CD4-positive, alpha-beta T cell (primary cell): ENCODE data around the gene CNNM2. TPM values are rescaled to one million over a fixed set of nuclear protein-coding genes. Genes with fewer than 3 reads are reported as not detected.

ENCODE experiments used
- ATAC-seq: fragments of 200-7000 bp; cut with Tn5 transposase; one replicate; pipeline ENCODE4 v1.10.0; 2022; ENCODE audit warnings: mild to moderate bottlenecking; ENCODE audit not compliant: poor library complexity
- CTCF ChIA-PET: fragments of 350-600 bp; sonication (Branson Sonifier 250); formaldehyde crosslinking; loops from one replicate; lab custom pipeline; 2021; ENCODE audit warnings: antibody characterized with exemption, inconsistent platforms; lab: Charles Lee
- POLR2A ChIA-PET: fragments of 350-600 bp; sonication (Branson Sonifier 250); formaldehyde crosslinking; loops from one replicate; lab custom pipeline; 2021; ENCODE audit warnings: antibody characterized with exemption, inconsistent platforms; lab: Charles Lee
- DNase-seq, 14 experiments: peaks; one replicate each; pipeline ENCODE4 v3.0.0-alpha.2; 2013 to 2020; ENCODE audit warnings: mixed read lengths in 2 of 14
- H3K27ac ChIP-seq, 2 donors: one replicate each; pipeline versions ENCODE4 v1.5.1 to v1.7.0; 2013; ENCODE audit warnings: low read length in 2 of 2, low read depth in 1 of 2, mild to moderate bottlenecking in 1 of 2
- H3K27me3 ChIP-seq, 2 experiments: 1 replicate in 1 of 2; 2 replicates in 1 of 2; pipeline versions ENCODE4 v1.6.1 to v1.7.0; 2013; ENCODE audit warnings: low read length in 2 of 2, control low read depth in 1 of 2, mild to moderate bottlenecking in 1 of 2, moderate library complexity in 1 of 2; ENCODE audit not compliant: insufficient read depth in 2 of 2, control insufficient read depth in 1 of 2
- H3K36me3 ChIP-seq: one replicate; pipeline ENCODE4 v1.6.1; 2013; ENCODE audit warnings: low read length, control low read depth; ENCODE audit not compliant: insufficient read depth
- H3K4me1 ChIP-seq: one replicate; pipeline ENCODE4 v1.6.1; 2013; ENCODE audit warnings: low read length, control low read depth; ENCODE audit not compliant: insufficient read depth
- H3K4me3 ChIP-seq: one replicate; pipeline ENCODE4 v1.5.1; 2013; ENCODE audit warnings: mild to moderate bottlenecking, low read length, moderate library complexity
- H3K9me3 ChIP-seq, 2 experiments: 1 replicate in 1 of 2; 2 replicates in 1 of 2; pipeline versions ENCODE4 v1.6.1 to v1.7.0; 2013; ENCODE audit warnings: low read length in 2 of 2, mild to moderate bottlenecking in 2 of 2, control low read depth in 1 of 2, moderate library complexity in 1 of 2; ENCODE audit not compliant: control insufficient read depth in 1 of 2, insufficient read depth in 1 of 2
- H3K27ac Mint-ChIP-seq: one replicate; pipeline ENCODE4 v1.8.0; 2020; ENCODE audit warnings: mixed read lengths
- H3K27me3 Mint-ChIP-seq: one replicate; pipeline ENCODE4 v1.8.0; 2021; ENCODE audit warnings: mixed read lengths
- H3K36me3 Mint-ChIP-seq: one replicate; pipeline ENCODE4 v1.8.0; 2021; ENCODE audit warnings: low read depth, mixed read lengths
- H3K4me1 Mint-ChIP-seq: one replicate; pipeline ENCODE4 v1.8.0; 2021; ENCODE audit warnings: low read depth, mixed read lengths
- H3K4me3 Mint-ChIP-seq: one replicate; pipeline ENCODE4 v1.8.0; 2020; ENCODE audit warnings: mild to moderate bottlenecking, mixed read lengths
- H3K9me3 Mint-ChIP-seq: one replicate; pipeline ENCODE4 v1.8.0; 2020; ENCODE audit warnings: mixed read lengths
- CTCF ChIP-seq: fragments of 200-600 bp; IDR thresholded peaks from one replicate; pipeline ENCODE4 v1.8.0; 2022; ENCODE audit warnings: antibody characterized with exemption, mild to moderate bottlenecking
- intact Hi-C, 2 experiments: fragments of 100-400 bp; cut with DNase I in 1 of 2; cut with micrococcal nuclease in 1 of 2; formaldehyde crosslinking; loops; one replicate each; pipeline versions ENCODE4 v1.15.1 to v1.9.0; 2023 to 2025; cut with DNase I, micrococcal nuclease
- total RNA-seq, 174 experiments: library from RNA in 2 of 174; stranded (reverse) in 2 of 174; gene quantifications; one replicate each; pipeline ENCODE4 v1.2.3 and lab custom pipeline; 2021 to 2026

The CNNM2 gene
- total RNA-seq, 2 experiments from 2014 or later = 8.4 to 8.9 TPM

DNA sequence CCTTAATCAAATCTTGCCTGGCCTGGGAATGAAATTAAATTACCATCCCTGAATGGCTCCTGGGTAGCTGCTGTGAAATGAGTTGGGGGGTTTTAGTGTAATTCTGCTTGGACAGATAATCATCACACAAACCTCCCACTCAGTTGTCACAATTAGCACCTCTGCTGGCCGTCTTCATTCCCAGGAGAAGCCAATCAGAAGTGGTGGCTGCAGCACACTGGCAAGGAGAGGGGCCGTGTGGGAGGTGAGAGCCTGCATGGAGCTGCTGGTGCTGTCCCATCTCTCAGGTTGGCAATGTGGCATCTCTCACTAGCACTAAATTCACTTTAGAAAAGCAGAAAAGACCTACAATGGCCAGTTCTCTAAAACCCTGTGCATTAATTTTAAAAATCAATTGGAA lies 182.5 kb downstream of the CNNM2 start:
- Histone ChIP-seq H3K4me3 (no peak overlapping the region), H3K27me3 (no peaks in the 10 kb centered on the region), H3K27ac (no peak overlapping the region), H3K36me3 (peaks cover 72% of the 10 kb centered on the region), H3K9me3 (no peaks in the 10 kb centered on the region), H3K4me1 (no peaks in the 10 kb centered on the region)
- H3K36me3 Mint-ChIP-seq = peaks cover 72% of the 10 kb centered on the region
- no peak overlapping the region for H3K4me3 Mint-ChIP-seq
- intact Hi-C loops = no loop called here
- no peak for ATAC-seq
- no peaks in the 10 kb centered on the region for H3K27me3 Mint-ChIP-seq
- no peak for DNase-seq
- no peak for TF ChIP-seq CTCF
- no peaks in the 10 kb centered on the region for H3K4me1 Mint-ChIP-seq
- H3K27ac Mint-ChIP-seq = no peak overlapping the region
- POLR2A ChIA-PET = no interaction called here
- no peaks in the 10 kb centered on the region for H3K9me3 Mint-ChIP-seq
- CTCF ChIA-PET = no interaction called here

DNA sequence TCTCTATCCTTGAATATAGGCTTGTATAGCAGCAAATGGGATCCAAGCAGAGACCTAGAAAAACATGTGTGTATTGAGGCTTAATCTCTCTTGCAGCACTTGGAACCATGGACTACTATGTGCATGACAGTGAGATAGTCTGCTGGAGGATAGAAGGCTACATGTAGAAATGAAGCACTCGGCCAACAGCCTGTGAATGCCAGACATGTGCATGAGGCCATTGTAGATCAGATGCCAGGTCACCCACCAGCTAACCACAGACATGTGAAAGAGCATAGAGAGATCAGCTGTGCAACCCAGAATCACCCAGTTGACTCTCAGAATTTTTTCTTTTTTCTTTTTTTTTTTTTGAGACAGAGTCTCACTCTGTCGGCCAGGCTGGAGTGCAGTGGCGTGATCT lies 184.1 kb downstream of the CNNM2 start:
- no peak overlapping the region for H3K4me3 Mint-ChIP-seq
- H3K9me3 Mint-ChIP-seq = no peaks in the 10 kb centered on the region
- no peaks in the 10 kb centered on the region for H3K4me1 ChIP-seq
- no peak overlapping the region for H3K4me3 ChIP-seq
- peak overlapping the region; percentile 23 for H3K27ac Mint-ChIP-seq
- no peaks in the 10 kb centered on the region for H3K27me3 ChIP-seq
- ChIA-PET CTCF (no interaction called here), POLR2A (interaction anchor here (0.6 kb wide), 1 partner anchor 128 kb away, joined by 6 read pairs; no protein-coding TSS in a partner anchor)
- no peaks in the 10 kb centered on the region for H3K9me3 ChIP-seq
- H3K27ac ChIP-seq = no peak overlapping the region
- no peaks in the 10 kb centered on the region for H3K27me3 Mint-ChIP-seq
- intact Hi-C loops = no loop called here
- no peak for DNase-seq
- TF ChIP-seq CTCF = no peak
- peaks cover 70% of the 10 kb centered on the region for H3K36me3 ChIP-seq
- no peaks in the 10 kb centered on the region for H3K4me1 Mint-ChIP-seq
- peaks cover 71% of the 10 kb centered on the region for H3K36me3 Mint-ChIP-seq
- no peak for ATAC-seq

- no peak for DNase-seq
- H3K27ac Mint-ChIP-seq = no peak overlapping the region
- H3K4me3 ChIP-seq = no peak overlapping the region
Observed at GRCh38 chr10:103103989-103104388, 185.9 kb downstream of the CNNM2 start.

More at GRCh38 chr10:103103989-103104388, 185.9 kb downstream of the CNNM2 start:
- CTCF ChIA-PET = interaction anchor here (1.4 kb wide), 1 partner anchor 186 kb away, joined by 3 read pairs; the partner anchor contains the start of gene CNNM2
- Histone ChIP-seq H3K4me1 (no peaks in the 10 kb centered on the region), H3K36me3 (peaks cover 53% of the 10 kb centered on the region), H3K27me3 (no peaks in the 10 kb centered on the region), H3K9me3 (no peaks in the 10 kb centered on the region), H3K27ac (no peak overlapping the region)
- ATAC-seq = no peak
- Mint-ChIP-seq H3K4me1 (no peaks in the 10 kb centered on the region), H3K9me3 (no peaks in the 10 kb centered on the region), H3K27me3 (no peaks in the 10 kb centered on the region), H3K4me3 (no peak overlapping the region), H3K36me3 (peaks cover 60% of the 10 kb centered on the region)
- TF ChIP-seq CTCF = no peak
- intact Hi-C loops = no loop called here
- POLR2A ChIA-PET = no interaction called here
